AG20443 (cell line): ENCODE data around the gene CANT1.
"Not testable (repeated sequence)": the region's sequence is repeated elsewhere in the genome, so short reads cannot be mapped to it uniquely, and the experiment has no call there.

Source experiments
- DNase-seq: peaks from one replicate; pipeline ENCODE4 v3.0.0; 2012; ENCODE audit warnings: low spot score, mixed read lengths

Gene CANT1

DNA sequence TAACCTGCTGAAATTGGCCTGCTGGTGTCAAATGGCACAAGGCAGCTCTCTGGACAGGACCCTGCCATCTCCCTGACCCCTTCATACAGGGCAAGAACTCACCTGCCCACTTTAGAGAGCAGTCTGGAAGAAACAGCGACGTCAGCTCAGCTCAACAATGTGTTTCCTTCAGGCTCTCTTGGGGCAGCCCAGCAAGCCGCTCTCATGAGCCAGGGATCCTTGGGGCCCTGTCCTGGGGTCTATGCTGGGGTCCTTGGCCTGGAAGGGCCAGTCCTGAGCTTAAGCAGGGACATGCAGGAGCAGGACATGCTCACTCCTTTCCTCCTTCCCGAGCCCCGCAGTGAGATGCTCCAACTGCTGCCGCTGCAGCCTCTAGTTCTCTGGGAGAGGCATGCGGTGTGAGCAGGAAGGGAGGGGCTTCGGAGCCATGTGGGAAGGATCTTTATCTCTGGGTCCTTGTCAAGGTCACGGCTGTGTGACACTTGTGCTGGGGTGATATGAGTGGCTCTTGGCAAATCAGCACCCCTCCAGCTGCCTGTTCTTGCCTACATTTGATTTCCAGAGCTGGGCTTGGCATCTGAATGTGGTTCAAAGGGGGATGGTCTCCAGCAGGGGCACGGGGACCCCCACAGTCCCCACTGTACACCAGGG lies 17.8 kb upstream of the CANT1 start:
- no peak for DNase-seq

- DNase-seq = peak; percentile 79
Measured at GRCh38 chr17:79026376-79027273, 17.1 kb upstream of the CANT1 start.

- no peak for DNase-seq
Measured at GRCh38 chr17:79024901-79025737, 15.6 kb upstream of the CANT1 start.

- peak; percentile 60 for DNase-seq
Measured at GRCh38 chr17:79023886-79024771, 14.6 kb upstream of the CANT1 start, which contains the start of gene C1QTNF1. C1QTNF1 (plus strand) TSS chr17:79024169; CDS start chr17:79043969, 19,800 bp downstream.

GRCh38 chr17:79023180-79023705 lies 13.7 kb upstream of the CANT1 start:
- no peak for DNase-seq

DNA sequence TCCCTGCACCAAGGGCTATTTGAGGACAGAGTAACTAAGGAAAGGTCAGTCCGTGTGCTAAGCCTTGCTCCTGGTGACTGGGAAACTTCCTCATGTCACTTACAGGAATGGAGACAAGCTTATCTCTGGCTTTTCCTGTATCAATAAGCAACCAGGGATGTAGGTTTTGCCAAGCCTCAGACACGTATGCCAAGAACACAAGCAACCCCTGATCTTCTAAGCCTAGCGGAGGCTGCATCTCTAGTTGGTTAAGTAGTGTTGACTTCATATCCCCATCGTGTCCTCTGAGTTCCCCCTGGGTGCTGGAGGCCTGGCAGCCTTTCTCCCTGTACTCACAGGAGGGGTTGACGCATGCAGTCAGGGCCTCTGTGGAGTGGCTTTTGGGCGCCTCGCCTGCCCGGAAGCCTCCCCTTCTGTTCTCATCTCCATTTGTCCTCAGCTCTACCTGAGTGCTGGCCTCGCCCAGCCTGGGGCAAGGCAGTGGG lies 13.0 kb upstream of the CANT1 start:
- no peak for DNase-seq

GRCh38 chr17:79021929-79022328 lies 12.4 kb upstream of the CANT1 start:
- not testable (repeated sequence) for DNase-seq

DNA sequence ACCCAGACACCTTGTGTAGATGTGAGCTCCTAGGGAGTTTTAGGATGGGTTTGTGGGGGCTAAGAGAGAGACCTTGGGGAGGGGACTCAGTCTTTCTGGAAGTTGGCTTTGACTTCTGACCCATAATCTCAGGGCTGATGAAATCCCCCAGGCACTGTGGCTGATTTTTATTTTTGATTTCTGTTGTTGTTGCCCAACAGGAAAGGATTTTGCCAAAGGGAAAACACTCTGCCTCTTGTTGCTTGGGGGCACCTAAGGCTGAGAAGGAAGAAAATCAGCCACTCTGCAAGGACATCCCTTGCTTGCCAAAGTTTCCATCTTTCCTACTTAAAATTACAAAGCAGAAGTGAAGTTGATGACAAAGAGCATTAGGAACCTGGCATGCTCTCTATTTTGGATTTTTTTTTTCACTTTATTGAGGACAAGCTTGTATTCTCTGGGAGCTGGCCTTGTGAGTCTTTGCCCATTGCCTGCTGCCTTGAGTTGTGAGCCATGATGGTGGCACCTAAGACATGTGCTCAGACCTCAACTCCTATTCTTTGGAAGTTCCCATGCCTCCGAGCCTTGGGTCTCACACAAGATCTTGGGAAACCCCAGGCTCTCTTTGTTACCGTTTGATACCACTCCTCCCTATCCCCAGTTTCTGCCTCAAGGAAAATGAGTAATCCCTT lies 11.2 kb upstream of the CANT1 start:
- no peak for DNase-seq

DNA sequence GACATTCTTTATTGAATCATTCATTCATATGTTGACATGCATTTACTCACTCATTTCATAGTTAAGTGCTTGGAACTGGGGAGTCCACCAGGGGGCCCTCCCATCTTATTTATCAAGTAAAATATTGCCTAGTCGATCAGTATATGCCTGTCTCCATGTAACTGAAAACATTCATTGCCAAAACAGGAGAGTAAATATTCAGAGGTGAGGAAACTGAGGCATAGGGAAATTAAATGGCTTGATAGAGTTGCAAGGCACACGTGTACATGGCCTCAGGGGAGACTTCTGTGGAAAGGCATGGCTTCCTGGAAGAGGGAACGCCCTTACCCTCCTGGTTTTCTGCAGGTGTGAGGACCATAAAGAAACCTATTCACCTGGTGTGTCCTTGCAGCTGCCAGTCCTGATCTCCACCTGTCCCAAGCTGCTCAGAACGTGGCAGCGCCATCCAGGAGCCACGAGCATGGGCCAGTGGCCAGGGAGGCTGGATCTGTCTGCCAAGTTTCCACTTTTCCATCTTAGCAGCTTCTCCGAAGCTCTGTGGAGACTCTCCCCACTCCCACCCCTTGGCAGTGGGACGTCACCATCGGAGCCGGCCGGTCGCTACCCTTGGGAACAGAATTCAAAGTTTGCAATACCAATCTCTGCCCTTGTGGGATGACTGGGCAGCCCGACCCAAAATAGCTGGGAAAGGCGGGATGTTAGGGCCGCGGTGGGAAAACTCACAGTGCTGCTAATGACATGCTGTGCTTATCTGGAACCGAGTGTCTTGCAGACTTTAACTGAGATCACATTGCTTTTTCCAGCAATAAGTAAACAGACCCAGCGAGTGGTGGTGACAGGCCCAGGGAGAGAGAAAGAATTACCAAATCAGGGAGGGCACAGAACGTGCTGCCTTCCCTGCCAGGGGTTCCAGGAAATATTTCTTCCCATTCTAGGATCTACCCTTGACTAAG lies 10.3 kb upstream of the CANT1 start:
- peak; percentile 63 for DNase-seq

GRCh38 chr17:79019261-79019631 lies 9.7 kb upstream of the CANT1 start:
- DNase-seq = no peak

DNA sequence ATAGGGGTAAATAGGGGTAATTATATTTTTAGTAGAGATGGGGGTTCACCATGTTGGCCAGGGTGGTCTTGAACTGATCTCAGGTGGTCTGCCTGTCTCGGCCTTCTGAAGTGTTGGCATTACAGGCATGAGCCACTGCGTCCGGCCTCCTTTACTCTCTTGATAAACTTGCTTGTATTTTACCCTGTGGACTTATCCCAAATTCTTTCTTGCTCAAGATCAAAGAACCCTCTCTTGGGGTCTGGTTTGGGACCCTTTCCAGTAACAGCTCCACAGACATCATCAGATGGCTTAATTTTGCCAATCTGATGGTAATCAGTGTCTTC lies 8.8 kb upstream of the CANT1 start:
- DNase-seq = no peak

DNA sequence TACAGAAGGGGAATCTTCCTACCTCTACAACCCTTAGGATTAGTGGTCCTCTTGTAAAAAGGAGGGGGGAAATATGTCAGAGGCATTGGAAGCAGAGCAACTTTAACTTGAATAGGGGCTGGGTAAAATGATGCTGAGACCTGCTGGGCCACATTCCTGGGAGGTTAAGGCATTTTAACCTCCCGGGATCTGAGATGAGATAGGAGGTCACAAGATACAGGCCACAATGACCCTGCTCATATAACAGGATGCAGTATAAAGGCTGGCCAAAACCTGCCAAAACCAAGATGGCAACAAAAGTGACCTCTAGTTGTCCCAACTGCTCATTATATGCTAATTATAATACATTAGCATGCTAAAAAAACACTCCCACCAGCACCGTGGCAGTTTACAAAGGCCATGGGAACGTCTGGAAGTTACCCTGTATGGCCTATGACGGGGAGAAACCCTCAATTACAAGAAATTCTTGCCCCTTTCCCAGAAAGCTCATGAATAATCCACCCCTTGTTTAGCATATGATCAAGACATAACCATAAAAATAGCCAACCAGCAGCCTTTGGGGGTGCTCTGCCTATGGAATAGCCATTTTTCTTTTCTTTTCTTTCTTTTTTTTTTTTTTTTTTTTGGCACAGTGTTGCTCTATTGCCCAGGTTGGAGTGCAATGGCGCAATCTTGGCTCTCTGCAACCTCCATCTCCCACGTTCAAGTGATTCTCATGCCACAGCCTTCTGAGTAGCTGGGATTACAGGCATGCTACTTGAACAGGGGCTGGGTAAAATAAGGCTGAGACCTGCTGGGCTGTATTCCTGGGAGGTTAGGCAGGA lies 8.2 kb upstream of the CANT1 start:
- no peak for DNase-seq

DNA sequence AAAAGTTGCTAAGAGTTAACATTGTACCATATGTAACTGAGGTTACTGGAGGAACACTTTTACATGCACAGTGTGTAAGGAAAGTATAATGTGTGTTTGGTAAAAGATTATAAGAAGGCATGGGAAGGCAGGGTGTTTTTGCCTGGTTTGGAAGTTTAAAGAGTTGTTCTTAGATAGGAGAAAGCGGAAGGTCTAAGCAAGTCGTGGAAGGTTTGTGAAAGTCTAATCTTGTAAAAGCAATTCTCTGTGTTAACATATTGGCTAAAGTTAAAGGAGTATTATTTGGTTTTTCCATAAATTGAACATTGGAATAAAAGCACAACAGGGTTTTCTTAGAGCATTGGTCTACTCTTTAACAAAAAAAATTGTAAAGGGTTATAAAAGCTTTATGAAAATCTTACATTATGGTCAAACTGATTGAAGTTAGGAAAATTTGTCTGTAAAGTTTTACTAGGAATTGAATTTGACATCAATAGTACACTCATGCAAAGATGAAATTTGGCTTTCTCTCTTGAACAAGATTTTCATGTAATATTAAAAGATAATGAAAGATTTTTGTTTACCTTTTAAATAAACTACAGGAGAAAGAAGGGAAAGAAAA lies 4.7 kb upstream of the CANT1 start:
- no peak for DNase-seq

DNA sequence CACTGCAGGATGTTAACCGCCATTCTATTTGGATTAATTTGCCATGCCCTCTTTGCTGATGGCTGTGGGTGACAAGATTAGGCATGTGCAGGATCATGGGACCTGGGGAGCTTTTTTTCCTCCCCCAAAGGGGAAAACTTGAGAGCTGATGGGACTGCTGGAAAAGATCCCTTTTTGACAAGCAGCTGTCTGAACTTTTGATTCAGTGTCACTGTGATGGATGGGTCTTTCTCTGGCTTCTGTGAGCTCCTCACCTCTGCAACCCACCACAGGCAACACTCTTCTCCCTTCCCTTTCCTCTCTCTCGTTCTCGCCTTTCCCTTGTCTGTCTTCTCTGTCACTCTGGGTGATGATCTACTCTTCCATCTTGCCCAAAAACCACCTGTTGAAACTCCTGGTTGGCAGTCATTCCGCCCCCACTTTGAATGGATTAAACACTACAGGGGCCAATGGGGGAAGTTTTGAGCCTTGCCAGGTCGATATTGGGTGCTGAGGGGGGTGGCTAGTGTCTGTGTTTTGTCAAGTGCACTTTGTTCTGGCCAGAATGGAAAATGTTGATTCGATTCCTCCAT lies 3.1 kb upstream of the CANT1 start:
- no peak for DNase-seq

- DNase-seq = no peak
Measured at GRCh38 chr17:79011451-79012147, 2.0 kb upstream of the CANT1 start.

DNA sequence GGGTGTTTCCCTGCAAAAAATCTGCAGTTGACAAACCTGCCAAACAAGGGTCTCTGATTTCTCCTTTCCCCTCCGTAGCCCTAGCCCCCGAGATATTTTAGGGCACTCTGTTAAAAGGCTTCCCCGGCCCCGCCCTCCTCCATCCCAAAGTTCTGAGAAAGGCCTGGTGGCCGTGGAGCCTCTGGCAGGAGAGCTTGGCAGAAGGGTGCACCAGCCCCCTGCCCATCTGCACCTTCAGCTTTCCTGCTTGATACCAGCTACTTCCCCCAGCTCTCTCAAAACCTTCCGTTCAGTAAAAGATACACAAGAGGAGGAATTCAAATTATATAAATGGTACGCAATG lies 711 bp upstream of the CANT1 start:
- DNase-seq = no peak

GRCh38 chr17:79008666-79009387 lies 737 bp downstream of the CANT1 start:
- DNase-seq = no peak
